ENCODE measurements around the gene FLOT1. TPM values are rescaled to one million over a fixed set of nuclear protein-coding genes. Genes with fewer than 3 reads are reported as not detected.
A peak's percentile ranks its signal among the peaks of the same experiment; 100 is the strongest.

The FLOT1 gene
- total and polyA plus RNA-seq, 9 of the 15 experiments (the other 6 are each of a cell fraction or from before 2014, with no cell fraction given) = 11.7 to 149 (median 118) TPM

GRCh38 chr6:30743099-30744053 is 889 bp upstream of the FLOT1 start (continued):
- no peak; the same call in 1 of the 2 replicates for TF ChIP-seq ZNF175 (CRISPR knock-in tag; IDR thresholded peaks at IDR 0.05; ENCODE audit: low read depth)
- TF ChIP-seq ETV1 (tag; conservative IDR thresholded peaks at IDR 0.05; ENCODE audit: low read depth) = 0 out of 2 replicates have a peak, but pooled peaks have one; percentile 11
- TF ChIP-seq UBTF (IDR thresholded peaks at IDR 0.05; ENCODE audit: borderline replicate concordance in 1 of 2, low read depth in 2 of 2, low read length in 2 of 2) = peak; percentile 58 to 60; a peak in 2 of 4 replicates
- TF ChIP-seq PTBP1 (IDR thresholded peaks at IDR 0.05; ENCODE audit: low read depth, low read length) = peak; percentile 53; the same call in 1 of the 2 replicates
- no peak; the same call in 1 of the 2 replicates for TF ChIP-seq BHLHE40 (IDR thresholded peaks at IDR 0.05; ENCODE audit: low read length)
- no peak for TF ChIP-seq CBX1 (IDR thresholded peaks at IDR 0.05; ENCODE audit: low read depth)
- 0 out of 2 replicates have a peak, but pooled peaks have one; percentile 71 for TF ChIP-seq NR1H2 (CRISPR knock-in tag; IDR thresholded peaks at IDR 0.05)
- TF ChIP-seq HNRNPL (IDR thresholded peaks at IDR 0.05; ENCODE audit: low read depth, low read length) = peak; percentile 26; the same call in 1 of the 2 replicates
- no peak for TF ChIP-seq TRIM24 (IDR thresholded peaks at IDR 0.05)
- TF ChIP-seq KLF13 (tag; IDR thresholded peaks at IDR 0.05; ENCODE audit: borderline replicate concordance, low read depth) = no peak
- no peak for TF ChIP-seq MEF2D (tag; conservative IDR thresholded peaks at IDR 0.05; ENCODE audit: low read depth)
- TF ChIP-seq AFF4 (CRISPR knock-in tag; IDR thresholded peaks at IDR 0.05) = no peak
- TF ChIP-seq ZNF584 (CRISPR knock-in tag; IDR thresholded peaks at IDR 0.05; ENCODE audit: low read depth) = no peak
- no peak for TF ChIP-seq GTF2E2 (tag; IDR thresholded peaks at IDR 0.05)
- TF ChIP-seq LARP7 (IDR thresholded peaks at IDR 0.05) = no peak
- TF ChIP-seq NR2F6 (CRISPR knock-in tag; IDR thresholded peaks at IDR 0.05) = no peak
- TF ChIP-seq NR4A1 (CRISPR knock-in tag; IDR thresholded peaks at IDR 0.05) = no peak
- peak; percentile 34; the same call in 1 of the 2 replicates for TF ChIP-seq NR4A1 (tag; IDR thresholded peaks at IDR 0.05)
- no peak for TF ChIP-seq NBN (IDR thresholded peaks at IDR 0.05; ENCODE audit: low read depth)
- no peak for TF ChIP-seq ZNF507 (tag; conservative IDR thresholded peaks at IDR 0.05)
- no peak for TF ChIP-seq TEAD2 (tag; IDR thresholded peaks at IDR 0.05)
